H9 (cell line): ENCODE results near the gene ITGA11. TPM values are rescaled to one million over a fixed set of nuclear protein-coding genes. Genes with fewer than 3 reads are reported as not detected.

Source experiments
- DNase-seq: peaks from one replicate; pipeline ENCODE4 v3.0.0-alpha.2; 2017
- H2AFZ ChIP-seq: one replicate; pipeline ENCODE4 v1.6.1; 2013; ENCODE audit warnings: mild to moderate bottlenecking, low read length, control low read depth, moderate library complexity
- H2AK5ac ChIP-seq: 2 replicates; pipeline ENCODE4 v1.6.1; 2013; ENCODE audit warnings: low read length, control low read depth, mixed read lengths; ENCODE audit not compliant: insufficient read length
- H2BK120ac ChIP-seq: one replicate; pipeline ENCODE4 v1.6.1; 2013; ENCODE audit warnings: low read depth, mild to moderate bottlenecking, low read length, control low read depth, inconsistent platforms; ENCODE audit not compliant: poor library complexity, severe bottlenecking
- H2BK12ac ChIP-seq: 2 replicates; pipeline ENCODE4 v1.6.1; 2013; ENCODE audit warnings: low read length, control low read depth, mixed read lengths, low read depth; ENCODE audit not compliant: insufficient read length
- H2BK15ac ChIP-seq: 2 replicates; pipeline ENCODE4 v1.6.1; 2013; ENCODE audit warnings: low read depth, low read length, control low read depth
- H2BK20ac ChIP-seq: one replicate; pipeline ENCODE4 v1.6.1; 2013; ENCODE audit warnings: low read depth, mild to moderate bottlenecking, low read length, control low read depth, inconsistent platforms; ENCODE audit not compliant: poor library complexity, severe bottlenecking
- H2BK5ac ChIP-seq: 2 replicates; pipeline ENCODE4 v1.6.1; 2013; ENCODE audit warnings: low read length, control low read depth, mixed read lengths; ENCODE audit not compliant: insufficient read length
- H3K14ac ChIP-seq: 2 replicates; pipeline ENCODE4 v1.6.1; 2013; ENCODE audit warnings: low read length, control low read depth; ENCODE audit not compliant: insufficient read depth
- H3K18ac ChIP-seq: 2 replicates; pipeline ENCODE4 v1.6.1; 2013; ENCODE audit warnings: low read depth, mild to moderate bottlenecking, mixed read lengths, low read length, control low read depth; ENCODE audit not compliant: insufficient read length
- H3K23ac ChIP-seq: 2 replicates; pipeline ENCODE4 v1.6.1; 2013; ENCODE audit warnings: low read length, control low read depth, mixed read lengths, low read depth; ENCODE audit not compliant: insufficient read length
- H3K23me2 ChIP-seq: 2 replicates; pipeline ENCODE4 v1.6.1; 2013; ENCODE audit warnings: low read depth, mild to moderate bottlenecking, mixed read lengths, low read length, control low read depth; ENCODE audit not compliant: insufficient read length, poor library complexity, severe bottlenecking
- H3K27ac ChIP-seq: 2 replicates; pipeline ENCODE4 v1.5.1; 2013; ENCODE audit warnings: low read length, control low read depth, mixed read lengths, low read depth; ENCODE audit not compliant: insufficient read length
- H3K27me3 ChIP-seq: 2 replicates; pipeline ENCODE4 v1.6.1; 2013; ENCODE audit warnings: low read length, control low read depth, inconsistent platforms; ENCODE audit not compliant: insufficient read depth
- H3K4ac ChIP-seq: 2 replicates; pipeline ENCODE4 v1.6.1; 2013; ENCODE audit warnings: low read depth, mild to moderate bottlenecking, control low read depth, inconsistent platforms, low read length, moderate library complexity
- H3K4me1 ChIP-seq: 2 replicates; pipeline ENCODE4 v1.6.1; 2013; ENCODE audit warnings: low read length, control low read depth, inconsistent platforms; ENCODE audit not compliant: insufficient read depth
- H3K4me2 ChIP-seq: 2 replicates; pipeline ENCODE4 v1.6.1; 2013; ENCODE audit warnings: low read length, control low read depth, mixed read lengths; ENCODE audit not compliant: insufficient read length, insufficient read depth
- H3K56ac ChIP-seq: 2 replicates; pipeline ENCODE4 v1.6.1; 2013; ENCODE audit warnings: low read depth, mild to moderate bottlenecking, mixed read lengths, low read length, control low read depth; ENCODE audit not compliant: insufficient read length
- H3K79me1 ChIP-seq: 2 replicates; pipeline ENCODE4 v1.6.1; 2013; ENCODE audit warnings: low read depth, mild to moderate bottlenecking, moderate library complexity, low read length, control low read depth, inconsistent platforms; ENCODE audit not compliant: insufficient read depth, poor library complexity, severe bottlenecking
- H3K79me2 ChIP-seq: 2 replicates; pipeline ENCODE4 v1.6.1; 2013; ENCODE audit warnings: low read length, control low read depth, inconsistent platforms; ENCODE audit not compliant: insufficient read depth
- H3K9ac ChIP-seq: 2 replicates; pipeline ENCODE4 v1.6.1; 2013; ENCODE audit warnings: low read length, control low read depth, mixed read lengths; ENCODE audit not compliant: insufficient read length; ENCODE audit errors: extremely low read depth
- H3K9me3 ChIP-seq: one replicate; pipeline ENCODE4 v1.6.1; 2013; ENCODE audit warnings: low read depth, low read length, inconsistent platforms; ENCODE audit not compliant: control insufficient read depth
- H3T11ph ChIP-seq: one replicate; pipeline ENCODE4 v1.6.1; 2013; ENCODE audit warnings: mild to moderate bottlenecking, low read length, control low read depth, inconsistent platforms
- H4K20me1 ChIP-seq: one replicate; pipeline ENCODE4 v1.6.1; 2013; ENCODE audit not compliant: control insufficient read depth, insufficient read length, insufficient read depth
- H4K5ac ChIP-seq: 2 replicates; pipeline ENCODE4 v1.6.1; 2013; ENCODE audit warnings: low read depth, mild to moderate bottlenecking, mixed read lengths, low read length, control low read depth; ENCODE audit not compliant: insufficient read length
- H4K8ac ChIP-seq: replicated peaks from 2 replicates; pipeline ENCODE4 v1.6.1; 2013; ENCODE audit warnings: low read length, control low read depth, mixed read lengths, low read depth; ENCODE audit not compliant: insufficient read length
- H4K91ac ChIP-seq: 2 replicates; pipeline ENCODE4 v1.6.1; 2013; ENCODE audit warnings: low read depth, mild to moderate bottlenecking, moderate library complexity, mixed read lengths, low read length, control low read depth; ENCODE audit not compliant: insufficient read length
- H3K27ac Mint-ChIP-seq, 3 experiments: 2 replicates in 2 of 3; 3 replicates in 1 of 3; pipeline ENCODE4 v1.8.0; 2020 to 2021; ENCODE audit warnings: mixed read lengths in 3 of 3, mild to moderate bottlenecking in 1 of 3, moderate library complexity in 1 of 3
- H3K27me3 Mint-ChIP-seq: 2 replicates; pipeline ENCODE4 v1.8.0; 2021; ENCODE audit warnings: low read depth, mild to moderate bottlenecking, moderate library complexity, mixed read lengths
- H3K36me3 Mint-ChIP-seq, 3 experiments: 2 replicates in 2 of 3; 3 replicates in 1 of 3; pipeline ENCODE4 v1.8.0; 2020 to 2021; ENCODE audit warnings: low read depth in 3 of 3, mixed read lengths in 3 of 3; ENCODE audit not compliant: insufficient read depth in 1 of 3
- H3K4me1 Mint-ChIP-seq, 2 experiments: 2 replicates each; pipeline ENCODE4 v1.8.0; 2020; ENCODE audit warnings: mixed read lengths in 2 of 2
- H3K4me3 Mint-ChIP-seq, 2 experiments: 2 replicates in 1 of 2; 3 replicates in 1 of 2; pipeline ENCODE4 v1.8.0; 2020 to 2021; ENCODE audit warnings: mild to moderate bottlenecking in 2 of 2, mixed read lengths in 2 of 2, moderate library complexity in 1 of 2
- H3K9me3 Mint-ChIP-seq, 2 experiments: 2 replicates in 1 of 2; 3 replicates in 1 of 2; pipeline ENCODE4 v1.8.0; 2020; ENCODE audit warnings: mild to moderate bottlenecking in 2 of 2, mixed read lengths in 2 of 2, moderate library complexity in 1 of 2
- CTCF ChIP-seq: fragments of 200-600 bp; sonication (generic); conservative IDR thresholded peaks from 3 replicates; pipeline ENCODE4 v1.8.0; 2021; ENCODE audit warnings: antibody characterized with exemption, mild to moderate bottlenecking
- WGBS: extraction: QIAGEN DNeasy Blood & Tissue Kit; methylation state at CpG from one replicate; pipeline ENCODE4 v1.1.7; 2013; ENCODE audit warnings: missing lambda C conversion rate, low lambda C conversion rate, mixed read lengths; ENCODE audit not compliant: insufficient read length; ENCODE audit errors: extremely low coverage; 5-methylcytosine and 5-hydroxymethylcytosine counted together
- total RNA-seq: library from RNA; stranded (reverse); gene quantifications from 2 replicates; pipeline ENCODE4 v1.2.1, GENCODE V29; 2021

The ITGA11 gene
- total RNA-seq, 1 experiment from 2014 or later, result 0.07 TPM

GRCh38 chr15:68365140-68365745 is 66.7 kb downstream of the ITGA11 start:
- H4K91ac ChIP-seq, result no peak overlapping the region
- WGBS, result no CpG with 5 or more reads among the region's 7 CpGs
- H3K9me3 Mint-ChIP-seq, result no peaks in the 10 kb centered on the region
- no peaks in the 10 kb centered on the region for H3K4me1 ChIP-seq
- no peak overlapping the region for H3T11ph ChIP-seq
- no peak overlapping the region for H3K18ac ChIP-seq
- H3K27ac ChIP-seq, result no peak overlapping the region
- no peak for DNase-seq
- no peaks in the 10 kb centered on the region for H3K36me3 Mint-ChIP-seq
- no peak overlapping the region for H3K4ac ChIP-seq
- no peak overlapping the region for H2BK20ac ChIP-seq
- no peak overlapping the region for H2BK12ac ChIP-seq
- peaks cover 8% of the 10 kb centered on the region for H3K27me3 Mint-ChIP-seq
- H3K27ac Mint-ChIP-seq, result no peak overlapping the region; a peak in 1 of 7 replicates
- H3K27me3 ChIP-seq, result no peaks in the 10 kb centered on the region; the same call in 1 of the 2 replicates
- H2BK120ac ChIP-seq, result no peak overlapping the region
- H4K5ac ChIP-seq, result no peak overlapping the region
- H3K9me3 ChIP-seq, result no peaks in the 10 kb centered on the region
- H4K8ac ChIP-seq, result no peak overlapping the region
- no peak overlapping the region for H3K4me3 Mint-ChIP-seq
- H3K23ac ChIP-seq, result no peak overlapping the region
- no peak overlapping the region for H2AK5ac ChIP-seq
- H3K79me2 ChIP-seq, result no peaks in the 10 kb centered on the region
- H3K79me1 ChIP-seq, result no peaks in the 10 kb centered on the region
- no peak for TF ChIP-seq CTCF
- H3K14ac ChIP-seq, result no peak overlapping the region
- no peak overlapping the region for H3K9ac ChIP-seq
- H3K4me2 ChIP-seq, result no peak overlapping the region
- no peak overlapping the region for H3K56ac ChIP-seq
- H2BK5ac ChIP-seq, result no peak overlapping the region
- no peaks in the 10 kb centered on the region for H4K20me1 ChIP-seq
- H2AFZ ChIP-seq, result no peak overlapping the region
- H3K23me2 ChIP-seq, result no peaks in the 10 kb centered on the region
- no peak overlapping the region for H2BK15ac ChIP-seq
- H3K4me1 Mint-ChIP-seq, result peaks cover 6 to 13% of the 10 kb centered on the region in 2 experiments
